SK-N-SH (cell line): ENCODE measurements around the gene CRHBP.

Experiments used
- GABPA ChIP-seq: IDR thresholded peaks from 2 replicates; pipeline ENCODE4 v1.4.0; 2012; ENCODE audit warnings: low read depth, mild to moderate bottlenecking
- POLR2AphosphoS5 ChIP-seq: IDR thresholded peaks from 2 replicates; pipeline ENCODE4 v1.6.1; 2012; ENCODE audit warnings: low read depth, low read length
- RAD21 ChIP-seq: IDR thresholded peaks from 2 replicates; pipeline ENCODE4 v1.6.1; 2012; ENCODE audit warnings: mild to moderate bottlenecking, low read length
- SMC3 ChIP-seq: IDR thresholded peaks from 2 replicates; pipeline ENCODE4 v1.6.1; 2012; ENCODE audit warnings: low read depth, low read length, improper control_type of control experiment
- TEAD4 ChIP-seq: IDR thresholded peaks from 2 replicates; pipeline ENCODE4 v1.4.0; 2012; ENCODE audit warnings: mild to moderate bottlenecking, borderline replicate concordance; ENCODE audit not compliant: insufficient read depth
- YY1 ChIP-seq: IDR thresholded peaks from 2 replicates; pipeline ENCODE4 v1.4.0; 2012; ENCODE audit warnings: low read depth, mild to moderate bottlenecking
- TF ChIP-seq, protein P1 (sequence below): IDR thresholded peaks from 2 replicates; pipeline ENCODE4 v1.6.1; 2012; ENCODE audit warnings: mild to moderate bottlenecking, low read depth, low read length, moderate library complexity
- TF ChIP-seq, protein P2 (sequence below): fragments of 200-600 bp; sonication (generic); IDR thresholded peaks from 2 replicates; pipeline ENCODE4 v1.6.1; 2017; ENCODE audit warnings: antibody characterized with exemption, mild to moderate bottlenecking, moderate library complexity
- TF ChIP-seq, protein P3 (sequence below): IDR thresholded peaks from 2 replicates; pipeline ENCODE4 v1.4.0; 2012; ENCODE audit warnings: low read depth

DNA sequence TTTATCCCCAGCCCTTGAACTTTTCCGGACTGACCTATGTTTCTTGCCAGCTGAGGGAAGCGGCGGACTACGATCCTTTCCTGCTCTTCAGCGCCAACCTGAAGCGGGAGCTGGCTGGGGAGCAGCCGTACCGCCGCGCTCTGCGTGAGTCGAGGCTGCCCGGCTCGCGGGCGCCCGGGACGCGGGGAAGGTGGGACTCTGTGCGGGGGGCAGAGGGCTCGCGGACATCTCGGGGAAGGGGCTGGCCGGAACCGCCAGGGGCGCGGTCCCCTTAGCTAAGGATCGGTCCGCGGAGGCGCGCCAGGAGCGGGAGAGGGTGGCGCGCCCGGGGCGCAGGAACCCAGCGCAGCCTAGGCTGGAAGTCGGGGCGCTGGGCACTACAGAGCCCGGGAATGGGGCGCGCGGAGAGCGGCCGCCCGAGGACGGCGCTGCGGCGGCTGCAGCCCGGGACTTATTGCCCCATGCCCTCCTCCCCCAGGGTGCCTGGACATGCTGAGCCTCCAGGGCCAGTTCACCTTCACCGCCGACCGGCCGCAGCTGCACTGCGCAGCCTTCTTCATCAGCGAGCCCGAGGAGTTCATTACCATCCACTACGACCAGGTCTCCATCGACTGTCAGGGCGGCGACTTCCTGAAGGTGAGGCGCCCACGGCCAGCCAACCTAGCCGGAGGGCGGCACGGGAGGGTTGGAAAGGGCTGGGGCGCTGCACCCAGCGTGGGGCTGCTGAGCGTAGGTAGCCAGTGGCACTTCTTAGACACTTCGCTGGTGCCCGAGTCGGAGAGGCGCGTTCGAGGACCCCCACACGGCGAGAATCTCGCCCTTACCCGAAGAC lies 922 bp downstream of the CRHBP start:
- TF ChIP-seq SMC3 = no peak
- TF ChIP-seq, protein P1, sequence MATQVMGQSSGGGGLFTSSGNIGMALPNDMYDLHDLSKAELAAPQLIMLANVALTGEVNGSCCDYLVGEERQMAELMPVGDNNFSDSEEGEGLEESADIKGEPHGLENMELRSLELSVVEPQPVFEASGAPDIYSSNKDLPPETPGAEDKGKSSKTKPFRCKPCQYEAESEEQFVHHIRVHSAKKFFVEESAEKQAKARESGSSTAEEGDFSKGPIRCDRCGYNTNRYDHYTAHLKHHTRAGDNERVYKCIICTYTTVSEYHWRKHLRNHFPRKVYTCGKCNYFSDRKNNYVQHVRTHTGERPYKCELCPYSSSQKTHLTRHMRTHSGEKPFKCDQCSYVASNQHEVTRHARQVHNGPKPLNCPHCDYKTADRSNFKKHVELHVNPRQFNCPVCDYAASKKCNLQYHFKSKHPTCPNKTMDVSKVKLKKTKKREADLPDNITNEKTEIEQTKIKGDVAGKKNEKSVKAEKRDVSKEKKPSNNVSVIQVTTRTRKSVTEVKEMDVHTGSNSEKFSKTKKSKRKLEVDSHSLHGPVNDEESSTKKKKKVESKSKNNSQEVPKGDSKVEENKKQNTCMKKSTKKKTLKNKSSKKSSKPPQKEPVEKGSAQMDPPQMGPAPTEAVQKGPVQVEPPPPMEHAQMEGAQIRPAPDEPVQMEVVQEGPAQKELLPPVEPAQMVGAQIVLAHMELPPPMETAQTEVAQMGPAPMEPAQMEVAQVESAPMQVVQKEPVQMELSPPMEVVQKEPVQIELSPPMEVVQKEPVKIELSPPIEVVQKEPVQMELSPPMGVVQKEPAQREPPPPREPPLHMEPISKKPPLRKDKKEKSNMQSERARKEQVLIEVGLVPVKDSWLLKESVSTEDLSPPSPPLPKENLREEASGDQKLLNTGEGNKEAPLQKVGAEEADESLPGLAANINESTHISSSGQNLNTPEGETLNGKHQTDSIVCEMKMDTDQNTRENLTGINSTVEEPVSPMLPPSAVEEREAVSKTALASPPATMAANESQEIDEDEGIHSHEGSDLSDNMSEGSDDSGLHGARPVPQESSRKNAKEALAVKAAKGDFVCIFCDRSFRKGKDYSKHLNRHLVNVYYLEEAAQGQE = no peak
- TF ChIP-seq, protein P2, sequence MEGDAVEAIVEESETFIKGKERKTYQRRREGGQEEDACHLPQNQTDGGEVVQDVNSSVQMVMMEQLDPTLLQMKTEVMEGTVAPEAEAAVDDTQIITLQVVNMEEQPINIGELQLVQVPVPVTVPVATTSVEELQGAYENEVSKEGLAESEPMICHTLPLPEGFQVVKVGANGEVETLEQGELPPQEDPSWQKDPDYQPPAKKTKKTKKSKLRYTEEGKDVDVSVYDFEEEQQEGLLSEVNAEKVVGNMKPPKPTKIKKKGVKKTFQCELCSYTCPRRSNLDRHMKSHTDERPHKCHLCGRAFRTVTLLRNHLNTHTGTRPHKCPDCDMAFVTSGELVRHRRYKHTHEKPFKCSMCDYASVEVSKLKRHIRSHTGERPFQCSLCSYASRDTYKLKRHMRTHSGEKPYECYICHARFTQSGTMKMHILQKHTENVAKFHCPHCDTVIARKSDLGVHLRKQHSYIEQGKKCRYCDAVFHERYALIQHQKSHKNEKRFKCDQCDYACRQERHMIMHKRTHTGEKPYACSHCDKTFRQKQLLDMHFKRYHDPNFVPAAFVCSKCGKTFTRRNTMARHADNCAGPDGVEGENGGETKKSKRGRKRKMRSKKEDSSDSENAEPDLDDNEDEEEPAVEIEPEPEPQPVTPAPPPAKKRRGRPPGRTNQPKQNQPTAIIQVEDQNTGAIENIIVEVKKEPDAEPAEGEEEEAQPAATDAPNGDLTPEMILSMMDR = no peak
- TF ChIP-seq YY1 = no peak
- no peak for TF ChIP-seq TEAD4
- TF ChIP-seq POLR2AphosphoS5 = no peak
- TF ChIP-seq RAD21 = no peak
- TF ChIP-seq, protein P3, sequence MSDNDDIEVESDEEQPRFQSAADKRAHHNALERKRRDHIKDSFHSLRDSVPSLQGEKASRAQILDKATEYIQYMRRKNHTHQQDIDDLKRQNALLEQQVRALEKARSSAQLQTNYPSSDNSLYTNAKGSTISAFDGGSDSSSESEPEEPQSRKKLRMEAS = no peak
- no peak for TF ChIP-seq GABPA
